Heart left ventricle (tissue), 13 donors: ENCODE data around the gene USP51.
"Not testable (repeated sequence)": the region's sequence is repeated elsewhere in the genome, so short reads cannot be mapped to it uniquely, and the experiment has no call there.

Experiments
- CTCF ChIP-seq, 12 donors: fragments of 200-600 bp; sonication (generic) in 4 of 12; IDR thresholded peaks; one replicate each; pipeline versions ENCODE4 v1.5.0 to v1.8.0; 2018 to 2022; ENCODE audit warnings: antibody characterized with exemption in 12 of 12, mild to moderate bottlenecking in 5 of 12
- POLR2A ChIP-seq, 2 donors: fragments of 450-650 bp; IDR thresholded peaks; one replicate each; pipeline ENCODE4 v1.6.1; 2017; ENCODE audit warnings: antibody characterized with exemption in 2 of 2, mild to moderate bottlenecking in 2 of 2, moderate library complexity in 2 of 2
- donor health status: ischemic (EF 13 %, LVEDD 7.1; RV severe dilation, severe dysfunction).
- donor health status: DM: no; HTN: yes; CAD: no.
- donor health status: DM: no; HTN: no; CAD: no.
- donor health status: ischemic (EF 25% LVEDD 6.9; RV normal size, moderate dysfunction).
- donor health status: ischemic (EF 25% LVEDD 5.7; RV mildly dilated, moderate dysfunction).
- donor health status: ischemic (EF 35%, LVEDD 5.7; RV mildly dilated, moderate dysfunction).
- donor health status: nonischemic (EF 11% LVEDD 7.7; RV severe dilation, severe dysfunction).
- donor health status: DM: yes; HTN: yes; CAD: no.
- donor health status: PGD.
- donor health status: ischemic (EF 29% LVEDD 5.4; RV normal size, mild dysfunction).
- donor health status: nonischemic (EF 23%, LVEDD 6.1; RV moderate dilation, normal function).

- not testable (repeated sequence) for TF ChIP-seq CTCF, POLR2A (IDR thresholded peaks at IDR 0.05)
These were observed 46.2 kb downstream of the USP51 start for GRCh38 chrX:55443468-55443867.
